HG03565 (cell line): ENCODE results near the gene CCDC88B.

Experiments
- ATAC-seq: cut with Tn5 transposase; IDR thresholded peaks from one replicate; pipeline ENCODE4 v1.9.1; 2021; ENCODE audit warnings: mild to moderate bottlenecking, moderate library complexity; ENCODE audit not compliant: unreplicated experiment

The CCDC88B gene

GRCh38 chr11:64343767-64344559 lies 4.0 kb downstream of the CCDC88B start:
- ATAC-seq: no peak

- ATAC-seq: no peak
These were observed 4.8 kb downstream of the CCDC88B start for GRCh38 chr11:64344787-64345186.

GRCh38 chr11:64347193-64347867 lies 7.3 kb downstream of the CCDC88B start:
- no peak for ATAC-seq

- ATAC-seq: no peak
These were observed 8.5 kb downstream of the CCDC88B start for GRCh38 chr11:64348383-64349024.

GRCh38 chr11:64349025-64349387 lies 9.0 kb downstream of the CCDC88B start:
- no peak for ATAC-seq

- no peak for ATAC-seq
These were observed 9.4 kb downstream of the CCDC88B start for GRCh38 chr11:64349404-64349803.

- ATAC-seq: no peak
These were observed 11.2 kb downstream of the CCDC88B start for GRCh38 chr11:64351136-64351631.

- no peak for ATAC-seq
These were observed 12.3 kb downstream of the CCDC88B start for GRCh38 chr11:64352099-64352994.

- no peak for ATAC-seq
These were observed 13.2 kb downstream of the CCDC88B start for GRCh38 chr11:64352995-64353714.

GRCh38 chr11:64353715-64354506 lies 13.9 kb downstream of the CCDC88B start:
- ATAC-seq: no peak

- ATAC-seq: no peak
These were observed 15.3 kb downstream of the CCDC88B start for GRCh38 chr11:64355078-64355940.

GRCh38 chr11:64356498-64357411 lies 16.8 kb downstream of the CCDC88B start:
- ATAC-seq: no peak

- no peak for ATAC-seq
These were observed 17.4 kb downstream of the CCDC88B start for GRCh38 chr11:64357446-64357845.

- ATAC-seq: no peak
These were observed 18.0 kb downstream of the CCDC88B start for GRCh38 chr11:64357904-64358535.

- ATAC-seq: no peak
These were observed 18.5 kb downstream of the CCDC88B start for GRCh38 chr11:64358536-64358906.

- ATAC-seq: no peak
These were observed 19.1 kb downstream of the CCDC88B start, which contains the start of gene RPS6KA4 for GRCh38 chr11:64358907-64359711. Gene RPS6KA4, plus strand, starts transcription at chr11:64359162. Its CDS starts 74 bp downstream, at chr11:64359236.
